HG02885 (cell line): ENCODE measurements around the gene TPR.
"Not testable (repeated sequence)": the region's sequence is repeated elsewhere in the genome, so short reads cannot be mapped to it uniquely, and the experiment has no call there.

Source experiments
- ATAC-seq: cut with Tn5 transposase; IDR thresholded peaks from one replicate; pipeline ENCODE4 v1.9.1; 2021; ENCODE audit warnings: mild to moderate bottlenecking; ENCODE audit not compliant: unreplicated experiment, poor library complexity

TPR gene

GRCh38 chr1:186375152-186375928, at the start of gene TPR, which contains the start of gene ODR4:
TPR (minus strand) TSS chr1:186375253; CDS start chr1:186375028, 225 bp downstream.
ODR4 (plus strand) TSS chr1:186375838; CDS start chr1:186379786, 3,948 bp downstream.
- ATAC-seq = peak; percentile 81

- ATAC-seq = no peak
Measured at GRCh38 chr1:186424539-186424938, 49.5 kb upstream of the TPR start.

- no peak for ATAC-seq
Measured at GRCh38 chr1:186421446-186421845, 46.4 kb upstream of the TPR start.

GRCh38 chr1:186420923-186421322, 45.9 kb upstream of the TPR start:
- peak; percentile 95 for ATAC-seq

- ATAC-seq = no peak
Measured at GRCh38 chr1:186420311-186420710, 45.3 kb upstream of the TPR start.

- no peak for ATAC-seq
Measured at GRCh38 chr1:186418503-186418902, 43.5 kb upstream of the TPR start.

GRCh38 chr1:186413319-186413718, 38.3 kb upstream of the TPR start:
- ATAC-seq = no peak

- ATAC-seq = peak; percentile 65
Measured at GRCh38 chr1:186409091-186409490, 34.0 kb upstream of the TPR start.

- ATAC-seq = peak; percentile 69
Measured at GRCh38 chr1:186404454-186405051, 29.5 kb upstream of the TPR start.

GRCh38 chr1:186403632-186404031, 28.6 kb upstream of the TPR start:
- peak; percentile 56 for ATAC-seq

- ATAC-seq = not testable (repeated sequence)
Measured at GRCh38 chr1:186401446-186401845, 26.4 kb upstream of the TPR start.

- not testable (repeated sequence) for ATAC-seq
Measured at GRCh38 chr1:186392711-186393110, 17.7 kb upstream of the TPR start.

GRCh38 chr1:186391841-186392240, 16.8 kb upstream of the TPR start:
- ATAC-seq = no peak

- no peak for ATAC-seq
Measured at GRCh38 chr1:186390925-186391324, 15.9 kb upstream of the TPR start.

- ATAC-seq = no peak
Measured at GRCh38 chr1:186386725-186387383, 11.8 kb upstream of the TPR start.

- no peak for ATAC-seq
Measured at GRCh38 chr1:186375929-186376319, 871 bp upstream of the TPR start.

- peak; percentile 32 for ATAC-seq
Measured at GRCh38 chr1:186374303-186375151, 526 bp downstream of the TPR start.

- not testable (repeated sequence) for ATAC-seq
Measured at GRCh38 chr1:186347837-186348691, 27.0 kb downstream of the TPR start.

- no peak for ATAC-seq
Measured at GRCh38 chr1:186340772-186341171, 34.3 kb downstream of the TPR start.
